K562 (cell line): ENCODE results near the gene YIF1A. TPM values are rescaled to one million over a fixed set of nuclear protein-coding genes. Genes with fewer than 3 reads are reported as not detected.

Experiments used
- ARID1B ChIP-seq: fragments of 450-650 bp; IDR thresholded peaks from 2 replicates; pipeline ENCODE4 v1.6.1; 2016; ENCODE audit warnings: antibody characterized with exemption, mild to moderate bottlenecking, inconsistent platforms
- CBFB ChIP-seq: sonication (generic); formaldehyde crosslinking; IDR thresholded peaks from 2 replicates; pipeline ENCODE4 v1.4.0; 2020; ENCODE audit warnings: mild to moderate bottlenecking, missing genetic modification reagents
- CBX3 ChIP-seq, 2 experiments: IDR thresholded peaks; 1 replicate in 1 of 2; 2 replicates in 1 of 2; pipeline ENCODE4 v1.6.1; 2012; ENCODE audit warnings: inconsistent platforms in 2 of 2, low read length in 2 of 2, borderline replicate concordance in 1 of 2, control low read depth in 1 of 2
- COPS2 ChIP-seq: fragments of 450-650 bp; conservative IDR thresholded peaks from 2 replicates; pipeline ENCODE4 v1.6.1; 2016; ENCODE audit warnings: mild to moderate bottlenecking, moderate library complexity
- DMBX1 ChIP-seq: fragments of 250-450 bp; sonication (Bioruptor Pico); IDR thresholded peaks from 2 replicates; pipeline ENCODE4 v1.8.0; 2022; ENCODE audit warnings: inconsistent platforms, mild to moderate bottlenecking, moderate library complexity, borderline replicate concordance
- EP400 ChIP-seq: fragments of 450-650 bp; IDR thresholded peaks from 2 replicates; pipeline ENCODE4 v1.6.1; 2017; ENCODE audit warnings: antibody characterized with exemption, mild to moderate bottlenecking, moderate library complexity
- HDAC8 ChIP-seq: fragments of 450-650 bp; IDR thresholded peaks from 2 replicates; pipeline ENCODE4 v1.6.1; 2016; ENCODE audit warnings: mild to moderate bottlenecking, missing genetic modification characterization, moderate library complexity, missing compliant biosample characterization
- HMGN3 ChIP-seq: IDR thresholded peaks from 2 replicates; pipeline ENCODE4 v1.6.1; 2011; ENCODE audit warnings: borderline replicate concordance, low read depth, mild to moderate bottlenecking, mixed read lengths, low read length; ENCODE audit not compliant: insufficient read length; ENCODE audit errors: extremely low read depth
- MBD2 ChIP-seq: sonication (generic); IDR thresholded peaks from 2 replicates; pipeline ENCODE4 v1.6.1; 2016; ENCODE audit warnings: low read depth, borderline replicate concordance
- TRIM24 ChIP-seq, 2 experiments: fragments of 450-650 bp; IDR thresholded peaks; 2 replicates each; pipeline ENCODE4 v1.6.1; 2016
- XRCC4 ChIP-seq: IDR thresholded peaks from one replicate; pipeline ENCODE4 v1.6.1; 2011; ENCODE audit not compliant: insufficient read depth, insufficient read length; ENCODE audit errors: extremely low read depth
- ZNF124 ChIP-seq: sonication (generic); formaldehyde crosslinking; IDR thresholded peaks from 2 replicates; pipeline ENCODE4 v1.8.1; 2022; ENCODE audit warnings: missing genetic modification reagents
- polyA plus RNA-seq, 8 experiments: library from polyadenylated mRNA; depleted of rRNA in 4 of 8; stranded (reverse) in 5 of 8; unstranded in 3 of 8; fragments of >200 nt; fragmentation: Nextera tagmentation in 2 of 8; fragmentation: Illumina TruSeq in 1 of 8; extraction: Ambion mirVana in 2 of 8; extraction: Trizol in 1 of 8; gene quantifications; 2 replicates each; pipeline versions ENCODE4 v1.2.1 to v1.2.3, GENCODE V29; 2011 to 2014; ENCODE audit warnings: inconsistent platforms in 1 of 8, missing spikeins in 1 of 8
- total RNA-seq, 7 experiments: library from RNA; depleted of rRNA in 6 of 7; stranded (reverse); fragments of >200 nt in 6 of 7; fragmentation: Illumina TruSeq in 2 of 7; extraction: Trizol in 2 of 7; gene quantifications; 2 replicates each; pipeline versions ENCODE4 v1.2.1 to v1.2.3, GENCODE V29; 2011 to 2021; ENCODE audit warnings: low replicate concordance in 1 of 7
- TF ChIP-seq, protein P1 (sequence below): sonication (generic); formaldehyde crosslinking; IDR thresholded peaks from 2 replicates; pipeline ENCODE4 v1.8.0; 2023; ENCODE audit warnings: mild to moderate bottlenecking, missing genetic modification reagents
- TF ChIP-seq, protein P2 (sequence below): fragments of 450-650 bp; IDR thresholded peaks from 2 replicates; pipeline ENCODE4 v1.6.1; 2016; ENCODE audit warnings: borderline replicate concordance
- TF ChIP-seq, protein P3 (sequence below): fragments of 250-450 bp; sonication (Bioruptor Pico); IDR thresholded peaks from 2 replicates; pipeline ENCODE4 v1.6.1; 2021; ENCODE audit warnings: mild to moderate bottlenecking
- TF ChIP-seq, protein P4 (sequence below): sonication (generic); formaldehyde crosslinking; IDR thresholded peaks from 2 replicates; pipeline ENCODE4 v1.8.0; 2022; ENCODE audit warnings: mild to moderate bottlenecking, low read depth, missing genetic modification reagents
- TF ChIP-seq, protein P5 (sequence below): sonication (generic); formaldehyde crosslinking; IDR thresholded peaks from 2 replicates; pipeline ENCODE4 v1.8.0; 2022; ENCODE audit warnings: missing genetic modification reagents, mild to moderate bottlenecking, borderline replicate concordance

Gene YIF1A
- total and polyA plus RNA-seq, 9 of the 15 experiments (the other 6 are each of a cell fraction or from before 2014, with no cell fraction given): 8.6 to 121 (median 77.2) TPM

DNA sequence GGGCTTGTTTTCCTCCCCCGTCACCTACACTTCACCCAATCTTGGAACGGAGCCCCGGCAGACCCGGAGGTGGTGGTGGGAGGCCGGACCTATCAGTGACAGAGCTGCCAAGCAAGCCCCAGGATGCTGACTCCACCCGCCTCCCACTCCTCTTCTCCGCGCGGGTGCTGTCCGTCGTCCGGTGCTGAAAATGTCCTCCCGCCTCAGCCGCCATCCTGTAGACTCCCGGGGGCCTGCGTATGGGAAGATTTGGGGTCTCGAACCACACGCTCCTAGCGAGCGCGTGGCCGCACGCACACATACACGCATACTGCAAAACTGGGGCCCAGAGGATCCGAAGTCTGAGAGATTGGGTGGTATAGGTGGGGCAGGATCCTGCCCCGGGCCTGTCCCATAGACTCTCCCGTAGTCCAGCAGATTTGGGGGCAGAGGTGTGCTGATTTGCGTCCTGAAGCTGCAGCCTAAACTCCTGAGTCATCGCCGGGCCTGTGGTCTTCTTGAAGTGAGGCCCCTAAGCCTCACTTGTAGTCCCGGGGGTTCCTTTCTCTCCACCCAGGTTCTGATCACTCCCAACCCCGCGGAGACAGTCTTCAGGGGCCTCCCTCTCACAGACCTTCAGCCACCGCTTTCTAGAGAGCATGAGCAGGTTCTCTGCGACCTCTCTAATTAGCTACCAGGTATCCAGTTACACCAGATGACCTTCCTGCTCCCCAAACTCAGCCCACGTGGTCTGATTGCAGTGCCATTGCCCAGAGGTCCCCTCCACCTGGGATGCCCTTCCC is 796 bp upstream of the YIF1A start (continued):
- TF ChIP-seq, protein P1, sequence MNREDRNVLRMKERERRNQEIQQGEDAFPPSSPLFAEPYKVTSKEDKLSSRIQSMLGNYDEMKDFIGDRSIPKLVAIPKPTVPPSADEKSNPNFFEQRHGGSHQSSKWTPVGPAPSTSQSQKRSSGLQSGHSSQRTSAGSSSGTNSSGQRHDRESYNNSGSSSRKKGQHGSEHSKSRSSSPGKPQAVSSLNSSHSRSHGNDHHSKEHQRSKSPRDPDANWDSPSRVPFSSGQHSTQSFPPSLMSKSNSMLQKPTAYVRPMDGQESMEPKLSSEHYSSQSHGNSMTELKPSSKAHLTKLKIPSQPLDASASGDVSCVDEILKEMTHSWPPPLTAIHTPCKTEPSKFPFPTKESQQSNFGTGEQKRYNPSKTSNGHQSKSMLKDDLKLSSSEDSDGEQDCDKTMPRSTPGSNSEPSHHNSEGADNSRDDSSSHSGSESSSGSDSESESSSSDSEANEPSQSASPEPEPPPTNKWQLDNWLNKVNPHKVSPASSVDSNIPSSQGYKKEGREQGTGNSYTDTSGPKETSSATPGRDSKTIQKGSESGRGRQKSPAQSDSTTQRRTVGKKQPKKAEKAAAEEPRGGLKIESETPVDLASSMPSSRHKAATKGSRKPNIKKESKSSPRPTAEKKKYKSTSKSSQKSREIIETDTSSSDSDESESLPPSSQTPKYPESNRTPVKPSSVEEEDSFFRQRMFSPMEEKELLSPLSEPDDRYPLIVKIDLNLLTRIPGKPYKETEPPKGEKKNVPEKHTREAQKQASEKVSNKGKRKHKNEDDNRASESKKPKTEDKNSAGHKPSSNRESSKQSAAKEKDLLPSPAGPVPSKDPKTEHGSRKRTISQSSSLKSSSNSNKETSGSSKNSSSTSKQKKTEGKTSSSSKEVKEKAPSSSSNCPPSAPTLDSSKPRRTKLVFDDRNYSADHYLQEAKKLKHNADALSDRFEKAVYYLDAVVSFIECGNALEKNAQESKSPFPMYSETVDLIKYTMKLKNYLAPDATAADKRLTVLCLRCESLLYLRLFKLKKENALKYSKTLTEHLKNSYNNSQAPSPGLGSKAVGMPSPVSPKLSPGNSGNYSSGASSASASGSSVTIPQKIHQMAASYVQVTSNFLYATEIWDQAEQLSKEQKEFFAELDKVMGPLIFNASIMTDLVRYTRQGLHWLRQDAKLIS: peak; percentile 68
- TF ChIP-seq, protein P2, sequence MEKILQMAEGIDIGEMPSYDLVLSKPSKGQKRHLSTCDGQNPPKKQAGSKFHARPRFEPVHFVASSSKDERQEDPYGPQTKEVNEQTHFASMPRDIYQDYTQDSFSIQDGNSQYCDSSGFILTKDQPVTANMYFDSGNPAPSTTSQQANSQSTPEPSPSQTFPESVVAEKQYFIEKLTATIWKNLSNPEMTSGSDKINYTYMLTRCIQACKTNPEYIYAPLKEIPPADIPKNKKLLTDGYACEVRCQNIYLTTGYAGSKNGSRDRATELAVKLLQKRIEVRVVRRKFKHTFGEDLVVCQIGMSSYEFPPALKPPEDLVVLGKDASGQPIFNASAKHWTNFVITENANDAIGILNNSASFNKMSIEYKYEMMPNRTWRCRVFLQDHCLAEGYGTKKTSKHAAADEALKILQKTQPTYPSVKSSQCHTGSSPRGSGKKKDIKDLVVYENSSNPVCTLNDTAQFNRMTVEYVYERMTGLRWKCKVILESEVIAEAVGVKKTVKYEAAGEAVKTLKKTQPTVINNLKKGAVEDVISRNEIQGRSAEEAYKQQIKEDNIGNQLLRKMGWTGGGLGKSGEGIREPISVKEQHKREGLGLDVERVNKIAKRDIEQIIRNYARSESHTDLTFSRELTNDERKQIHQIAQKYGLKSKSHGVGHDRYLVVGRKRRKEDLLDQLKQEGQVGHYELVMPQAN: peak; percentile 98
- TF ChIP-seq, protein P3, sequence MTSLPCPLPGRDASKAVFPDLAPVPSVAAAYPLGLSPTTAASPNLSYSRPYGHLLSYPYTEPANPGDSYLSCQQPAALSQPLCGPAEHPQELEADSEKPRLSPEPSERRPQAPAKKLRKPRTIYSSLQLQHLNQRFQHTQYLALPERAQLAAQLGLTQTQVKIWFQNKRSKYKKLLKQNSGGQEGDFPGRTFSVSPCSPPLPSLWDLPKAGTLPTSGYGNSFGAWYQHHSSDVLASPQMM (CRISPR knock-in tag): no peak
- no peak for TF ChIP-seq MBD2
- TF ChIP-seq, protein P4, sequence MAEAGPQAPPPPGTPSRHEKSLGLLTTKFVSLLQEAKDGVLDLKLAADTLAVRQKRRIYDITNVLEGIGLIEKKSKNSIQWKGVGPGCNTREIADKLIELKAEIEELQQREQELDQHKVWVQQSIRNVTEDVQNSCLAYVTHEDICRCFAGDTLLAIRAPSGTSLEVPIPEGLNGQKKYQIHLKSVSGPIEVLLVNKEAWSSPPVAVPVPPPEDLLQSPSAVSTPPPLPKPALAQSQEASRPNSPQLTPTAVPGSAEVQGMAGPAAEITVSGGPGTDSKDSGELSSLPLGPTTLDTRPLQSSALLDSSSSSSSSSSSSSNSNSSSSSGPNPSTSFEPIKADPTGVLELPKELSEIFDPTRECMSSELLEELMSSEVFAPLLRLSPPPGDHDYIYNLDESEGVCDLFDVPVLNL (CRISPR knock-in tag): peak; percentile 77; the same call in 1 of the 2 replicates
- TF ChIP-seq HMGN3: peak; percentile 27
- TF ChIP-seq, protein P5, sequence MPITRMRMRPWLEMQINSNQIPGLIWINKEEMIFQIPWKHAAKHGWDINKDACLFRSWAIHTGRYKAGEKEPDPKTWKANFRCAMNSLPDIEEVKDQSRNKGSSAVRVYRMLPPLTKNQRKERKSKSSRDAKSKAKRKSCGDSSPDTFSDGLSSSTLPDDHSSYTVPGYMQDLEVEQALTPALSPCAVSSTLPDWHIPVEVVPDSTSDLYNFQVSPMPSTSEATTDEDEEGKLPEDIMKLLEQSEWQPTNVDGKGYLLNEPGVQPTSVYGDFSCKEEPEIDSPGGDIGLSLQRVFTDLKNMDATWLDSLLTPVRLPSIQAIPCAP (CRISPR knock-in tag): peak; percentile 84; the same call in 1 of the 2 replicates
- no peak for TF ChIP-seq COPS2
- no peak; the same call in 1 of the 2 replicates for TF ChIP-seq ARID1B
- TF ChIP-seq CBFB (CRISPR knock-in tag): peak; percentile 7; the same call in 1 of the 2 replicates
- TF ChIP-seq CBX3 (IDR thresholded peaks at IDR 0.05; ENCODE audit: borderline replicate concordance in 1 of 2, low read length in 2 of 2): peak in 1 of 2 experiments; percentile 45; a peak in 1 of 3 replicates
- TF ChIP-seq TRIM24 (IDR thresholded peaks at IDR 0.05): no peak
- TF ChIP-seq XRCC4: no peak
- TF ChIP-seq EP400: peak; percentile 3; the same call in 1 of the 2 replicates
- TF ChIP-seq HDAC8 (tag): 0 out of 2 replicates have a peak, but pooled peaks have one; percentile 49
- TF ChIP-seq ZNF124 (CRISPR knock-in tag): peak; percentile 87; the same call in 1 of the 2 replicates
- peak; percentile 84 for TF ChIP-seq DMBX1 (CRISPR knock-in tag)
